H9 (cell line): ENCODE data around the gene P2RX2. TPM values are rescaled to one million over a fixed set of nuclear protein-coding genes. Genes with fewer than 3 reads are reported as not detected.

ENCODE experiments used
- DNase-seq: peaks from one replicate; pipeline ENCODE4 v3.0.0-alpha.2; 2017
- H2AFZ ChIP-seq: one replicate; pipeline ENCODE4 v1.6.1; 2013; ENCODE audit warnings: mild to moderate bottlenecking, low read length, control low read depth, moderate library complexity
- H2AK5ac ChIP-seq: 2 replicates; pipeline ENCODE4 v1.6.1; 2013; ENCODE audit warnings: low read length, control low read depth, mixed read lengths; ENCODE audit not compliant: insufficient read length
- H2BK120ac ChIP-seq: one replicate; pipeline ENCODE4 v1.6.1; 2013; ENCODE audit warnings: low read depth, mild to moderate bottlenecking, low read length, control low read depth, inconsistent platforms; ENCODE audit not compliant: poor library complexity, severe bottlenecking
- H2BK12ac ChIP-seq: 2 replicates; pipeline ENCODE4 v1.6.1; 2013; ENCODE audit warnings: low read length, control low read depth, mixed read lengths, low read depth; ENCODE audit not compliant: insufficient read length
- H2BK15ac ChIP-seq: 2 replicates; pipeline ENCODE4 v1.6.1; 2013; ENCODE audit warnings: low read depth, low read length, control low read depth
- H2BK20ac ChIP-seq: one replicate; pipeline ENCODE4 v1.6.1; 2013; ENCODE audit warnings: low read depth, mild to moderate bottlenecking, low read length, control low read depth, inconsistent platforms; ENCODE audit not compliant: poor library complexity, severe bottlenecking
- H2BK5ac ChIP-seq: 2 replicates; pipeline ENCODE4 v1.6.1; 2013; ENCODE audit warnings: low read length, control low read depth, mixed read lengths; ENCODE audit not compliant: insufficient read length
- H3K14ac ChIP-seq: 2 replicates; pipeline ENCODE4 v1.6.1; 2013; ENCODE audit warnings: low read length, control low read depth; ENCODE audit not compliant: insufficient read depth
- H3K18ac ChIP-seq: 2 replicates; pipeline ENCODE4 v1.6.1; 2013; ENCODE audit warnings: low read depth, mild to moderate bottlenecking, mixed read lengths, low read length, control low read depth; ENCODE audit not compliant: insufficient read length
- H3K23ac ChIP-seq: 2 replicates; pipeline ENCODE4 v1.6.1; 2013; ENCODE audit warnings: low read length, control low read depth, mixed read lengths, low read depth; ENCODE audit not compliant: insufficient read length
- H3K23me2 ChIP-seq: 2 replicates; pipeline ENCODE4 v1.6.1; 2013; ENCODE audit warnings: low read depth, mild to moderate bottlenecking, mixed read lengths, low read length, control low read depth; ENCODE audit not compliant: insufficient read length, poor library complexity, severe bottlenecking
- H3K27ac ChIP-seq: 2 replicates; pipeline ENCODE4 v1.5.1; 2013; ENCODE audit warnings: low read length, control low read depth, mixed read lengths, low read depth; ENCODE audit not compliant: insufficient read length
- H3K27me3 ChIP-seq: 2 replicates; pipeline ENCODE4 v1.6.1; 2013; ENCODE audit warnings: low read length, control low read depth, inconsistent platforms; ENCODE audit not compliant: insufficient read depth
- H3K4ac ChIP-seq: 2 replicates; pipeline ENCODE4 v1.6.1; 2013; ENCODE audit warnings: low read depth, mild to moderate bottlenecking, control low read depth, inconsistent platforms, low read length, moderate library complexity
- H3K4me1 ChIP-seq: 2 replicates; pipeline ENCODE4 v1.6.1; 2013; ENCODE audit warnings: low read length, control low read depth, inconsistent platforms; ENCODE audit not compliant: insufficient read depth
- H3K4me2 ChIP-seq: 2 replicates; pipeline ENCODE4 v1.6.1; 2013; ENCODE audit warnings: low read length, control low read depth, mixed read lengths; ENCODE audit not compliant: insufficient read length, insufficient read depth
- H3K56ac ChIP-seq: 2 replicates; pipeline ENCODE4 v1.6.1; 2013; ENCODE audit warnings: low read depth, mild to moderate bottlenecking, mixed read lengths, low read length, control low read depth; ENCODE audit not compliant: insufficient read length
- H3K79me1 ChIP-seq: 2 replicates; pipeline ENCODE4 v1.6.1; 2013; ENCODE audit warnings: low read depth, mild to moderate bottlenecking, moderate library complexity, low read length, control low read depth, inconsistent platforms; ENCODE audit not compliant: insufficient read depth, poor library complexity, severe bottlenecking
- H3K79me2 ChIP-seq: 2 replicates; pipeline ENCODE4 v1.6.1; 2013; ENCODE audit warnings: low read length, control low read depth, inconsistent platforms; ENCODE audit not compliant: insufficient read depth
- H3K9ac ChIP-seq: 2 replicates; pipeline ENCODE4 v1.6.1; 2013; ENCODE audit warnings: low read length, control low read depth, mixed read lengths; ENCODE audit not compliant: insufficient read length; ENCODE audit errors: extremely low read depth
- H3K9me3 ChIP-seq: one replicate; pipeline ENCODE4 v1.6.1; 2013; ENCODE audit warnings: low read depth, low read length, inconsistent platforms; ENCODE audit not compliant: control insufficient read depth
- H3T11ph ChIP-seq: one replicate; pipeline ENCODE4 v1.6.1; 2013; ENCODE audit warnings: mild to moderate bottlenecking, low read length, control low read depth, inconsistent platforms
- H4K20me1 ChIP-seq: one replicate; pipeline ENCODE4 v1.6.1; 2013; ENCODE audit not compliant: control insufficient read depth, insufficient read length, insufficient read depth
- H4K5ac ChIP-seq: 2 replicates; pipeline ENCODE4 v1.6.1; 2013; ENCODE audit warnings: low read depth, mild to moderate bottlenecking, mixed read lengths, low read length, control low read depth; ENCODE audit not compliant: insufficient read length
- H4K8ac ChIP-seq: replicated peaks from 2 replicates; pipeline ENCODE4 v1.6.1; 2013; ENCODE audit warnings: low read length, control low read depth, mixed read lengths, low read depth; ENCODE audit not compliant: insufficient read length
- H4K91ac ChIP-seq: 2 replicates; pipeline ENCODE4 v1.6.1; 2013; ENCODE audit warnings: low read depth, mild to moderate bottlenecking, moderate library complexity, mixed read lengths, low read length, control low read depth; ENCODE audit not compliant: insufficient read length
- H3K27ac Mint-ChIP-seq, 3 experiments: 2 replicates in 2 of 3; 3 replicates in 1 of 3; pipeline ENCODE4 v1.8.0; 2020 to 2021; ENCODE audit warnings: mixed read lengths in 3 of 3, mild to moderate bottlenecking in 1 of 3, moderate library complexity in 1 of 3
- H3K27me3 Mint-ChIP-seq: 2 replicates; pipeline ENCODE4 v1.8.0; 2021; ENCODE audit warnings: low read depth, mild to moderate bottlenecking, moderate library complexity, mixed read lengths
- H3K36me3 Mint-ChIP-seq, 3 experiments: 2 replicates in 2 of 3; 3 replicates in 1 of 3; pipeline ENCODE4 v1.8.0; 2020 to 2021; ENCODE audit warnings: low read depth in 3 of 3, mixed read lengths in 3 of 3; ENCODE audit not compliant: insufficient read depth in 1 of 3
- H3K4me1 Mint-ChIP-seq, 2 experiments: 2 replicates each; pipeline ENCODE4 v1.8.0; 2020; ENCODE audit warnings: mixed read lengths in 2 of 2
- H3K4me3 Mint-ChIP-seq, 2 experiments: 2 replicates in 1 of 2; 3 replicates in 1 of 2; pipeline ENCODE4 v1.8.0; 2020 to 2021; ENCODE audit warnings: mild to moderate bottlenecking in 2 of 2, mixed read lengths in 2 of 2, moderate library complexity in 1 of 2
- H3K9me3 Mint-ChIP-seq, 2 experiments: 2 replicates in 1 of 2; 3 replicates in 1 of 2; pipeline ENCODE4 v1.8.0; 2020; ENCODE audit warnings: mild to moderate bottlenecking in 2 of 2, mixed read lengths in 2 of 2, moderate library complexity in 1 of 2
- WGBS: extraction: QIAGEN DNeasy Blood & Tissue Kit; methylation state at CpG from one replicate; pipeline ENCODE4 v1.1.7; 2013; ENCODE audit warnings: missing lambda C conversion rate, low lambda C conversion rate, mixed read lengths; ENCODE audit not compliant: insufficient read length; ENCODE audit errors: extremely low coverage; 5-methylcytosine and 5-hydroxymethylcytosine counted together
- total RNA-seq: library from RNA; stranded (reverse); gene quantifications from 2 replicates; pipeline ENCODE4 v1.2.1, GENCODE V29; 2021
- TF ChIP-seq, protein P1 (sequence below): fragments of 200-600 bp; sonication (generic); conservative IDR thresholded peaks from 3 replicates; pipeline ENCODE4 v1.8.0; 2021; ENCODE audit warnings: antibody characterized with exemption, mild to moderate bottlenecking

P2RX2 gene
- total RNA-seq, 1 experiment from 2014 or later = 1.8 TPM

DNA sequence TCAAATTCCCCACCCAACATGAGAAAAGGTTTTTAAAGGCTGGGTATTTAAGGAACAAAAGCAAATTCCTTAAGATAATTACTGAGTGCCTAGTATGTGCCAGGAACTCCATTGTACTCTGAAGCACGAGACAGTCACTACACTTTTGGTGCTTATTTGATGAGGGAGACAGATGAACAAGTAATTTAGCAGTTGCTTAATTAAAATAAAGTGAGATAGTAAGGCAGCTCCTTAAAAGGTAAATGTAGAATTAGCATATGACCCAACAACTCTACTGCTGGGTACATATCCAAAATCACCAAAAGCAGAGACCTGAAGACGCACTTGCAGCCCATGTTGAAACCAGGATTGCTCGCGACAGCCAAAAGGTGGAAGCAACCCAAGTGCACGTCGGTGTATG is 47.2 kb downstream of the P2RX2 start:
- WGBS = no CpG with 5 or more reads among the region's 6 CpGs
- no peak overlapping the region; a peak in 1 of 7 replicates for H3K27ac Mint-ChIP-seq
- no peak overlapping the region for H3K4ac ChIP-seq

More for the DNA sequence above, 47.2 kb downstream of the P2RX2 start:
- no peak overlapping the region for H3K18ac ChIP-seq
- no peak overlapping the region for H3K56ac ChIP-seq
- H3K27ac ChIP-seq = no peak overlapping the region
- H2BK120ac ChIP-seq = no peak overlapping the region
- TF ChIP-seq, protein P1, sequence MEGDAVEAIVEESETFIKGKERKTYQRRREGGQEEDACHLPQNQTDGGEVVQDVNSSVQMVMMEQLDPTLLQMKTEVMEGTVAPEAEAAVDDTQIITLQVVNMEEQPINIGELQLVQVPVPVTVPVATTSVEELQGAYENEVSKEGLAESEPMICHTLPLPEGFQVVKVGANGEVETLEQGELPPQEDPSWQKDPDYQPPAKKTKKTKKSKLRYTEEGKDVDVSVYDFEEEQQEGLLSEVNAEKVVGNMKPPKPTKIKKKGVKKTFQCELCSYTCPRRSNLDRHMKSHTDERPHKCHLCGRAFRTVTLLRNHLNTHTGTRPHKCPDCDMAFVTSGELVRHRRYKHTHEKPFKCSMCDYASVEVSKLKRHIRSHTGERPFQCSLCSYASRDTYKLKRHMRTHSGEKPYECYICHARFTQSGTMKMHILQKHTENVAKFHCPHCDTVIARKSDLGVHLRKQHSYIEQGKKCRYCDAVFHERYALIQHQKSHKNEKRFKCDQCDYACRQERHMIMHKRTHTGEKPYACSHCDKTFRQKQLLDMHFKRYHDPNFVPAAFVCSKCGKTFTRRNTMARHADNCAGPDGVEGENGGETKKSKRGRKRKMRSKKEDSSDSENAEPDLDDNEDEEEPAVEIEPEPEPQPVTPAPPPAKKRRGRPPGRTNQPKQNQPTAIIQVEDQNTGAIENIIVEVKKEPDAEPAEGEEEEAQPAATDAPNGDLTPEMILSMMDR = no peak
- H4K20me1 ChIP-seq = no peaks in the 10 kb centered on the region
- no peak overlapping the region for H4K5ac ChIP-seq
- no peaks in the 10 kb centered on the region for H3K23me2 ChIP-seq
- H4K91ac ChIP-seq = no peak overlapping the region
- H3K4me2 ChIP-seq = no peak overlapping the region
- H2BK15ac ChIP-seq = no peak overlapping the region
- H2BK5ac ChIP-seq = no peak overlapping the region
- no peak overlapping the region for H3K14ac ChIP-seq
- H3K9me3 ChIP-seq = no peaks in the 10 kb centered on the region
- H2BK20ac ChIP-seq = no peak overlapping the region
- no peak overlapping the region for H2AFZ ChIP-seq
- H3T11ph ChIP-seq = no peak overlapping the region
- DNase-seq = no peak
- no peaks in the 10 kb centered on the region for H3K4me1 ChIP-seq
- H3K79me2 ChIP-seq = no peaks in the 10 kb centered on the region
- Mint-ChIP-seq H3K4me1 (no peaks in the 10 kb centered on the region), H3K27me3 (no peaks in the 10 kb centered on the region), H3K9me3 (no peaks in the 10 kb centered on the region), H3K4me3 (no peak overlapping the region), H3K36me3 (peaks cover 68 to 93% (median 92%) of the 10 kb centered on the region in 3 experiments; a peak in 6 of 7 replicates)
- H4K8ac ChIP-seq = no peak overlapping the region
- no peaks in the 10 kb centered on the region for H3K79me1 ChIP-seq
- H2AK5ac ChIP-seq = no peak overlapping the region
- H3K27me3 ChIP-seq = no peaks in the 10 kb centered on the region
- no peak overlapping the region for H3K23ac ChIP-seq
- no peak overlapping the region for H2BK12ac ChIP-seq
- H3K9ac ChIP-seq = no peak overlapping the region
